Effector memory CD8-positive, alpha-beta T cell (primary cell): ENCODE results near the gene AKAP5.

ENCODE experiments used
- ATAC-seq: fragments of 150-1000 bp; cut with Tn5 transposase; replicated peaks from 2 replicates; pipeline ENCODE4 v1.10.0; 2021; ENCODE audit warnings: mild to moderate bottlenecking, moderate library complexity
- DNase-seq, 3 experiments: peaks; one replicate each; pipeline ENCODE4 v3.0.0; 2021
- H3K27ac Mint-ChIP-seq, 2 donors: one replicate each; pipeline ENCODE4 v1.8.0; 2022; ENCODE audit warnings: mild to moderate bottlenecking in 2 of 2, mixed read lengths in 2 of 2, moderate library complexity in 2 of 2
- H3K27me3 Mint-ChIP-seq, 2 donors: one replicate each; pipeline ENCODE4 v1.8.0; 2022; ENCODE audit warnings: mixed read lengths in 2 of 2
- H3K36me3 Mint-ChIP-seq: one replicate; pipeline ENCODE4 v1.8.0; 2022; ENCODE audit warnings: mild to moderate bottlenecking, moderate library complexity, mixed read lengths; ENCODE audit not compliant: insufficient read depth
- H3K4me1 Mint-ChIP-seq, 2 donors: one replicate each; pipeline ENCODE4 v1.8.0; 2022; ENCODE audit warnings: low read depth in 2 of 2, mixed read lengths in 2 of 2
- H3K4me3 Mint-ChIP-seq, 2 donors: one replicate each; pipeline ENCODE4 v1.8.0; 2022; ENCODE audit warnings: mild to moderate bottlenecking in 2 of 2, mixed read lengths in 2 of 2, moderate library complexity in 2 of 2
- H3K9me3 Mint-ChIP-seq, 2 donors: one replicate each; pipeline ENCODE4 v1.8.0; 2022; ENCODE audit warnings: mixed read lengths in 2 of 2

The AKAP5 gene

GRCh38 chr14:64501411-64502171, 36.3 kb downstream of the AKAP5 start:
- Mint-ChIP-seq H3K27ac (peak overlapping the region; percentile 99), H3K4me3 (peak overlapping the region; percentile 94 to 95), H3K4me1 (peaks cover 40 to 67% of the 10 kb centered on the region in 2 donors), H3K27me3 (no peaks in the 10 kb centered on the region), H3K9me3 (no peaks in the 10 kb centered on the region), H3K36me3 (peaks cover 73% of the 10 kb centered on the region)
- no peak for DNase-seq
- no peak for ATAC-seq

- Mint-ChIP-seq H3K4me3 (peak overlapping the region; percentile 94 to 95), H3K27ac (peak overlapping the region; percentile 99), H3K4me1 (peaks cover 45 to 68% of the 10 kb centered on the region in 2 donors), H3K27me3 (no peaks in the 10 kb centered on the region), H3K36me3 (peaks cover 73% of the 10 kb centered on the region), H3K9me3 (no peaks in the 10 kb centered on the region)
- ATAC-seq: no peak
- no peak for DNase-seq
Measured at GRCh38 chr14:64502456-64502855, 37.2 kb downstream of the AKAP5 start.

- Mint-ChIP-seq H3K9me3 (no peaks in the 10 kb centered on the region), H3K27ac (peak overlapping the region; percentile 99), H3K27me3 (no peaks in the 10 kb centered on the region), H3K36me3 (peaks cover 69% of the 10 kb centered on the region), H3K4me1 (peaks cover 48 to 69% of the 10 kb centered on the region in 2 donors), H3K4me3 (peak overlapping the region; percentile 94 to 95)
- ATAC-seq (no peak), DNase-seq (no peak)
Measured at GRCh38 chr14:64502887-64503433, 37.7 kb downstream of the AKAP5 start.

GRCh38 chr14:64503434-64504309, 38.4 kb downstream of the AKAP5 start, which contains the start of gene ZBTB25:
TSS of gene ZBTB25 (minus strand) at chr14:64503838. CDS start at chr14:64490533, 13,305 bp downstream.
- Mint-ChIP-seq H3K27ac (peak within 1 kb of the TSS; percentile 99), H3K9me3 (no peaks in the 10 kb centered on the region), H3K36me3 (peaks cover 64% of the 10 kb centered on the region), H3K4me1 (peaks cover 53 to 72% of the 10 kb centered on the region in 2 donors), H3K4me3 (peak within 1 kb of the TSS; percentile 94 to 95), H3K27me3 (no peaks in the 10 kb centered on the region)
- DNase-seq (peak; percentile 96 to 98 (median 96)), ATAC-seq (peak; percentile 69)

GRCh38 chr14:64504310-64504896, 39.1 kb downstream of the AKAP5 start, which contains the start of gene ZBTB1:
TSS of gene ZBTB1 (plus strand) at chr14:64504770. CDS start at chr14:64521505, 16,735 bp downstream.
- Mint-ChIP-seq H3K4me3 (peak within 1 kb of the TSS; percentile 94 to 95), H3K27ac (peak within 1 kb of the TSS; percentile 99), H3K36me3 (peaks cover 65% of the 10 kb centered on the region), H3K9me3 (no peaks in the 10 kb centered on the region), H3K4me1 (peaks cover 60 to 77% of the 10 kb centered on the region in 2 donors), H3K27me3 (no peaks in the 10 kb centered on the region)
- peak; percentile 86 to 87 (median 87) for DNase-seq
- peak; percentile 49 for ATAC-seq

GRCh38 chr14:64504897-64505794, 39.8 kb downstream of the AKAP5 start:
- Mint-ChIP-seq H3K4me3 (peak overlapping the region; percentile 94 to 95), H3K9me3 (no peaks in the 10 kb centered on the region), H3K4me1 (peaks cover 59 to 77% of the 10 kb centered on the region in 2 donors), H3K27ac (peak overlapping the region; percentile 99), H3K27me3 (no peaks in the 10 kb centered on the region), H3K36me3 (peaks cover 68% of the 10 kb centered on the region)
- ATAC-seq: peak; percentile 25
- peak; percentile 77 to 83 (median 80) for DNase-seq

- DNase-seq (no peak), ATAC-seq (no peak)
- Mint-ChIP-seq H3K4me3 (peak overlapping the region; percentile 94 to 95), H3K27me3 (no peaks in the 10 kb centered on the region), H3K36me3 (peaks cover 58% of the 10 kb centered on the region), H3K4me1 (peaks cover 65 to 80% of the 10 kb centered on the region in 2 donors), H3K27ac (peak overlapping the region; percentile 99), H3K9me3 (no peaks in the 10 kb centered on the region)
Measured at GRCh38 chr14:64506721-64507120, 41.4 kb downstream of the AKAP5 start.

GRCh38 chr14:64507376-64508156, 42.3 kb downstream of the AKAP5 start:
- peaks cover 58% of the 10 kb centered on the region for H3K36me3 Mint-ChIP-seq
- peaks cover 63 to 76% of the 10 kb centered on the region in 2 donors for H3K4me1 Mint-ChIP-seq
- no peaks in the 10 kb centered on the region for H3K27me3 Mint-ChIP-seq
- peak overlapping the region; percentile 99 for H3K27ac Mint-ChIP-seq
- H3K9me3 Mint-ChIP-seq: no peaks in the 10 kb centered on the region
- ATAC-seq: no peak
- H3K4me3 Mint-ChIP-seq: peak overlapping the region; percentile 94 to 95
- no peak for DNase-seq

GRCh38 chr14:64508215-64508776, 43.0 kb downstream of the AKAP5 start:
- DNase-seq (no peak), ATAC-seq (no peak)
- H3K27ac Mint-ChIP-seq: peak overlapping the region; percentile 99
- H3K36me3 Mint-ChIP-seq: peaks cover 55% of the 10 kb centered on the region
- H3K9me3 Mint-ChIP-seq: no peaks in the 10 kb centered on the region
- H3K27me3 Mint-ChIP-seq: no peaks in the 10 kb centered on the region
- peak overlapping the region; percentile 94 to 95 for H3K4me3 Mint-ChIP-seq
- H3K4me1 Mint-ChIP-seq: peaks cover 60 to 78% of the 10 kb centered on the region in 2 donors

- ATAC-seq (no peak), DNase-seq (no peak)
- H3K4me3 Mint-ChIP-seq: peak overlapping the region; percentile 75 to 94
- peaks cover 64 to 81% of the 10 kb centered on the region in 2 donors for H3K4me1 Mint-ChIP-seq
- H3K9me3 Mint-ChIP-seq: no peaks in the 10 kb centered on the region
- H3K36me3 Mint-ChIP-seq: peaks cover 47% of the 10 kb centered on the region
- H3K27me3 Mint-ChIP-seq: no peaks in the 10 kb centered on the region
- peak overlapping the region; percentile 1 to 14 for H3K27ac Mint-ChIP-seq
Measured at GRCh38 chr14:64509036-64509435, 43.7 kb downstream of the AKAP5 start.

- DNase-seq: peak; percentile 66 to 71 (median 69)
- H3K4me3 Mint-ChIP-seq: peak overlapping the region; percentile 75 to 94
Measured at GRCh38 chr14:64510825-64511671, 45.7 kb downstream of the AKAP5 start.

More at GRCh38 chr14:64510825-64511671, 45.7 kb downstream of the AKAP5 start:
- Mint-ChIP-seq H3K4me1 (peaks cover 59 to 79% of the 10 kb centered on the region in 2 donors), H3K36me3 (peaks cover 27% of the 10 kb centered on the region), H3K9me3 (no peaks in the 10 kb centered on the region), H3K27me3 (no peaks in the 10 kb centered on the region), H3K27ac (peak overlapping the region in 1 of 2 donors; percentile 14)
- peak; percentile 65 for ATAC-seq
